ENCODE measurements around the gene SPPL2B. TPM values are rescaled to one million over a fixed set of nuclear protein-coding genes. Genes with fewer than 3 reads are reported as not detected.

Gene SPPL2B
- total RNA-seq, 4 donors from 2014 or later = 14.3 to 58.5 (median 31.5) TPM

DNA sequence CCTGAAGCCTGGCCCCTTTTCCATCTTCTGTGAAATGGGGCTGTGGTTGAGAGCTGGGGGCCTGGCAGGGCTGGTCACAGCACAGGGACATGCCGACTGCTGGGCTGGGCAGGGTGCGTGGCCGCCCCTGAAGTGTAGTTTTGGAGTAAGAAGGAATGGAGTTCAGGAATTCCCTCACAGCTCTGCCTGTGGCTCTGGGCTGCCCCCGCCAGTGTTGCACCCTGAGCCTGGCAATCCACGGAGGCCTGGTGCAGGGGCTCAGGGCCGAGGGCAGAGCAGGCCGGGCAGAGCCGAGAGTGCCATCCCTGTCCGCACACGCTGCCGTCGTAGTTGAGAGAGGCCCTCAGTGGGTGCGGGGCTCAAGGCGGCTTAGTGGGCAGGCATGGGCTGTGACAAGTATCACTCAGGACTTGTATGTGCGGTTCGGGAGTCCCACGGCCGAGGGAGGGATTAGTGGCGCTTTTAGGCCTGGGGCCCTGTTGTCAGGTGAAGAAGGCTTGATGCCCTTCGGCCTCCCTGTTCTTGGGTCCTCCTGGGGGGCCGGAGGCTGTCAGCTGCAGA is 9.7 kb downstream of the SPPL2B start:
- H3K36me3 ChIP-seq = no peaks in the 10 kb centered on the region
- H3K27ac ChIP-seq = no peak overlapping the region
- no peaks in the 10 kb centered on the region for H3K9me3 ChIP-seq
- H3K4me3 ChIP-seq = no peak overlapping the region
- intact Hi-C loops (cut with DNase I; ENCODE audit: low total_unique reads) = no loop called here
- no peaks in the 10 kb centered on the region for H3K27me3 ChIP-seq
- no peaks in the 10 kb centered on the region for H3K4me1 ChIP-seq
- DNase-seq = no peak
- TF ChIP-seq POLR2A (IDR thresholded peaks at IDR 0.05) = no peak
- TF ChIP-seq, protein P1, sequence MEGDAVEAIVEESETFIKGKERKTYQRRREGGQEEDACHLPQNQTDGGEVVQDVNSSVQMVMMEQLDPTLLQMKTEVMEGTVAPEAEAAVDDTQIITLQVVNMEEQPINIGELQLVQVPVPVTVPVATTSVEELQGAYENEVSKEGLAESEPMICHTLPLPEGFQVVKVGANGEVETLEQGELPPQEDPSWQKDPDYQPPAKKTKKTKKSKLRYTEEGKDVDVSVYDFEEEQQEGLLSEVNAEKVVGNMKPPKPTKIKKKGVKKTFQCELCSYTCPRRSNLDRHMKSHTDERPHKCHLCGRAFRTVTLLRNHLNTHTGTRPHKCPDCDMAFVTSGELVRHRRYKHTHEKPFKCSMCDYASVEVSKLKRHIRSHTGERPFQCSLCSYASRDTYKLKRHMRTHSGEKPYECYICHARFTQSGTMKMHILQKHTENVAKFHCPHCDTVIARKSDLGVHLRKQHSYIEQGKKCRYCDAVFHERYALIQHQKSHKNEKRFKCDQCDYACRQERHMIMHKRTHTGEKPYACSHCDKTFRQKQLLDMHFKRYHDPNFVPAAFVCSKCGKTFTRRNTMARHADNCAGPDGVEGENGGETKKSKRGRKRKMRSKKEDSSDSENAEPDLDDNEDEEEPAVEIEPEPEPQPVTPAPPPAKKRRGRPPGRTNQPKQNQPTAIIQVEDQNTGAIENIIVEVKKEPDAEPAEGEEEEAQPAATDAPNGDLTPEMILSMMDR (IDR thresholded peaks at IDR 0.05) = no peak

DNA sequence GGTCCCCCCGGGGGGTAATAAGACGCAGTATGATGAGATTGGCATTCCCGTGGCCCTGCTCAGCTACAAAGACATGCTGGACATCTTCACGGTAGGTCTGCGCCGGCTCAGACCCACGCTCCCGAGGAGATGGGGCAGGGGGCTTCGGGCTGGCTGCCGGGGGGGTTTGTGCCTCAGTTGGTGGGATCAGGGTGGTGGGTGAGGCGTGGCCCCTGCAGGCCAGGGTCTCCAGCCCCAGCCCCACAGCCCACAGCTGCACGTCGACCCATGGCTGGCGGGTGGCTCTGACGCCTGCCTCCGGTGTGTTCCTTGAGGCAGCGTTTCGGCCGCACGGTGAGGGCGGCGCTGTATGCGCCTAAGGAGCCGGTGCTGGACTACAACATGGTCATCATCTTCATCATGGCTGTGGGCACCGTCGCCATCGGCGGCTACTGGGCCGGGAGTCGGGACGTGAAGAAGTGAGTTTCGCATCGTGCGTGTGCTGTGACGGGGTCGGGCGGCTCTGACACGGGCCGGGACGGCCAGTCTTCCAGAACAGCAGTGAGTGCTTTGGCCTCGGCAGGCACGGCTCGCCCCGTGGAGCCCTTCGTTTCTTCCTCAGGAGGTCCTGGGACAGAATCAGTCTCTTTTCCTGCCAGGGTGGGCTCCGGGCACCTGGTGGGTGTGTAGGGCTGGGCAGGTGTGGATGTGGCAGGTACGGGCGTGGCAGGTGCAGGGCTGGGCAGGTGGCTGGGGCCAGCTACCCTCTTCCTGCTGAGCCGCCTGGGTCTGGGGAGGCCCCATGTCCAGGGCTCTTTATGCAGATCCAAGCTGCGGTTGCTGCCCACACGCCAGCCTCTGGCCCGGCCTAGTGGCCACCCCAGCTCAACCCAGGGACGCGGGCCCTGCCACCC is 10.5 kb downstream of the SPPL2B start:
- H3K9me3 ChIP-seq = no peaks in the 10 kb centered on the region
- TF ChIP-seq, protein P1 (IDR thresholded peaks at IDR 0.05) = no peak
- TF ChIP-seq POLR2A (IDR thresholded peaks at IDR 0.05) = no peak
- H3K27me3 ChIP-seq = no peaks in the 10 kb centered on the region
- no peak overlapping the region for H3K27ac ChIP-seq
- no peak for DNase-seq
- H3K36me3 ChIP-seq = no peaks in the 10 kb centered on the region
- no peak overlapping the region for H3K4me3 ChIP-seq
- no peaks in the 10 kb centered on the region for H3K4me1 ChIP-seq
- intact Hi-C loops (cut with DNase I; ENCODE audit: low total_unique reads) = no loop called here

DNA sequence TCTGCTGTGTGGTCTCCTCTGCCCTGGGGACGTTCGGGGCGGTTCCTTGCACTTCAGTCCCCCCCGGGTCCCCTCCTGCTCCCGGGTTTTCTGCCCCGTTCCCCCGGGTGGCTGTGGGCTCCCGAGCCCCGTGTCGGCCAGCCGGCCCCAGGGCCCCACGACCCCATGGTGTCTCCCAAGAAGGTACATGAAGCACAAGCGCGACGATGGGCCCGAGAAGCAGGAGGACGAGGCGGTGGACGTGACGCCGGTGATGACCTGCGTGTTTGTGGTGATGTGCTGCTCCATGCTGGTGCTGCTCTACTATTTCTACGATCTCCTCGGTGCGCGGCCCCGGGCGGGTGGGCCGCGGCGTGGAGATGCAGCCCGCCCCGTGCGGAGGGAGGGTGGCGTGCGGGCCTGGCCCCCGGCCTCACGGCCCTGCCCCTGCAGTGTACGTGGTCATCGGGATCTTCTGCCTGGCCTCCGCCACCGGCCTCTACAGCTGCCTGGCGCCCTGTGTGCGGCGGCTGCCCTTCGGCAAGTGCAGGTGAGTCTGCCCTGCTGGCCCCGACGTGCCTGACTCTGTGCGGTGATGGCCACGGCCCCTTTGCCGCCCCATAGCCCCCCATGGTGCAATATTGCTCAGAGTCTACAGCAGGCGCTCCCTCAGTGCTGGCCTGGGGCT is 11.3 kb downstream of the SPPL2B start:
- H3K4me3 ChIP-seq = no peak overlapping the region
- H3K36me3 ChIP-seq = no peaks in the 10 kb centered on the region
- H3K4me1 ChIP-seq = no peaks in the 10 kb centered on the region
- no peaks in the 10 kb centered on the region for H3K9me3 ChIP-seq
- DNase-seq = no peak
- no peak overlapping the region for H3K27ac ChIP-seq
- H3K27me3 ChIP-seq = no peaks in the 10 kb centered on the region
- TF ChIP-seq, protein P1 (IDR thresholded peaks at IDR 0.05) = no peak
- TF ChIP-seq POLR2A (IDR thresholded peaks at IDR 0.05) = no peak
- intact Hi-C loops (cut with DNase I; ENCODE audit: low total_unique reads) = no loop called here

DNA sequence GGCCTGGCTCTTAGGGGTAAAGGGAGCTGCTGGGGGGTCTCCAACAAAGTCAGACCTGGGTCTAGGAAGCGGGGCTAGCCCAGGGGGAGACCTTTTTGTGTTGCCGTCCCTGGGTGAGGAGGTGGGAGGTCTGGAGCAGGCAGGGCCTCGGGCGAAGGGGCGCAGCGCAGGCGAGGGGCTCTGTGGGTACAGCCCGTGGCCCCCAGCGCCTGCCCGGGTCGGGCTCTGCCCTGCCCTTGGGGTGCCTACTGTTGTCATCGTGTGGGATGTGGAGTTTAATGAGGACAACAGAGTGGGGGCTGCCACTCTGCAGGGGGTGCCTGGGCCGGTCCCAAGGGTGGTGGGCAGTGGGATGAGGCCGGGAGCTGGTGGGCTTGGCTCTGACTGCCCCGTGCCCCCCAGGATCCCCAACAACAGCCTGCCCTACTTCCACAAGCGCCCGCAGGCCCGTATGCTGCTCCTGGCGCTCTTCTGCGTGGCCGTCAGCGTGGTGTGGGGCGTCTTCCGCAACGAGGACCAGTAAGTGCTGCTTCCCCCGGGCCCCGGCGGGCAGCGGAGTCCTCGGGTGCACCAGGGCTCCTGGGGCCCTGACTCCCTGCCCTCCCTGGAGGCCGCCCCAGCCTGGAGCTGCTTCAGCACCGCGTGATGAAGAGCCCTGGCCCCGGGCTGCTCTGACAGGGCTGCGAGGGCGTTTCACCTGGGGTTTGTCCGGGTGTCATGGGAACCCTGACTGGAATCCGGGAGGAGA is 12.2 kb downstream of the SPPL2B start:
- Histone ChIP-seq H3K4me3 (no peak overlapping the region), H3K27me3 (no peaks in the 10 kb centered on the region), H3K27ac (no peak overlapping the region), H3K4me1 (no peaks in the 10 kb centered on the region), H3K36me3 (no peaks in the 10 kb centered on the region), H3K9me3 (no peaks in the 10 kb centered on the region)
- TF ChIP-seq, protein P1 (IDR thresholded peaks at IDR 0.05) = no peak
- TF ChIP-seq POLR2A (IDR thresholded peaks at IDR 0.05) = no peak
- intact Hi-C loops (cut with DNase I; ENCODE audit: low total_unique reads) = no loop called here
- DNase-seq = no peak

Data from uterus (tissue), 4 donors.